A673 (cell line): ENCODE results near the gene CENPX.

ENCODE experiments used
- CTCF ChIP-seq: fragments of 300-800, 200-600 bp; sonication (generic); conservative IDR thresholded peaks from 2 replicates; pipeline ENCODE4 v1.5.1; 2017; ENCODE audit warnings: low read depth, mild to moderate bottlenecking, antibody characterized with exemption, low read length, moderate library complexity, mixed read lengths
- EZH2 ChIP-seq: fragments of 200-600 bp; sonication (generic); IDR thresholded peaks from 2 replicates; pipeline ENCODE4 v1.6.1; 2017; ENCODE audit warnings: borderline replicate concordance, low read depth, mild to moderate bottlenecking, mixed read lengths, antibody characterized with exemption, low read length; ENCODE audit not compliant: poor library complexity, severe bottlenecking

GRCh38 chr17:82050152-82050760 lies 27.6 kb upstream of the CENPX start:
- TF ChIP-seq CTCF (no peak), EZH2 (no peak)
